OCI-LY3 (cell line): ENCODE data around the gene ZNF324B.

Experiments used
- H2AFZ ChIP-seq: fragments of 200-600, 300-600 bp; shearing (Covaris generic); 2 replicates; pipeline ENCODE4 v1.6.0; 2014; ENCODE audit warnings: antibody characterized with exemption, low read depth, low read length
- H3K27ac ChIP-seq: fragments of 200-600, 300-600 bp; sonication (generic); 2 replicates; pipeline ENCODE4 v1.5.1; 2014; ENCODE audit warnings: mild to moderate bottlenecking, low read length, moderate library complexity, mixed read lengths
- H3K27me3 ChIP-seq: fragments of 200-600, 300-600 bp; sonication (generic); 2 replicates; pipeline ENCODE4 v1.6.1; 2014; ENCODE audit warnings: low read depth, low read length, mixed read lengths
- H3K36me3 ChIP-seq: fragments of 200-600, 300-600 bp; sonication (generic); replicated peaks from 2 replicates; pipeline ENCODE3; 2014; ENCODE audit warnings: low read depth, low read length, mixed read lengths
- H3K4me1 ChIP-seq: fragments of 300-600, 200-600 bp; sonication (generic); 2 replicates; pipeline ENCODE4 v1.6.1; 2014; ENCODE audit warnings: low read length, mixed read lengths
- H3K4me2 ChIP-seq: fragments of 200-600, 300-600 bp; sonication (generic); 2 replicates; pipeline ENCODE4 v1.6.1; 2014; ENCODE audit warnings: low read length, mixed read lengths
- H3K4me3 ChIP-seq: fragments of 300-600, 200-600 bp; sonication (generic); 2 replicates; pipeline ENCODE4 v1.5.1; 2014; ENCODE audit warnings: antibody characterized with exemption, mild to moderate bottlenecking, low read length, moderate library complexity
- H3K79me2 ChIP-seq: fragments of 300-600, 200-600 bp; shearing (Covaris generic); 2 replicates; pipeline ENCODE4 v1.6.1; 2014; ENCODE audit warnings: mild to moderate bottlenecking, low read length, mixed read lengths
- H3K9ac ChIP-seq: fragments of 300-600, 200-600 bp; shearing (Covaris generic); 2 replicates; pipeline ENCODE4 v1.6.0; 2014; ENCODE audit warnings: mild to moderate bottlenecking, low read length, moderate library complexity
- H3K9me3 ChIP-seq: fragments of 200-600, 300-600 bp; shearing (Covaris generic); 2 replicates; pipeline ENCODE4 v1.6.1; 2014; ENCODE audit warnings: low read length, mixed read lengths; ENCODE audit not compliant: insufficient read depth
- H4K20me1 ChIP-seq: fragments of 200-600, 300-600 bp; sonication (generic); 2 replicates; pipeline ENCODE4 v1.6.1; 2016; ENCODE audit warnings: low read length, mixed read lengths; ENCODE audit not compliant: insufficient read depth
- CTCF ChIP-seq: fragments of 200-600, 300-600 bp; sonication (generic); IDR thresholded peaks from 2 replicates; pipeline ENCODE4 v1.5.1; 2014; ENCODE audit warnings: antibody characterized with exemption, low read length, low read depth
- EZH2phosphoT487 ChIP-seq: fragments of 200-600 bp; shearing (Covaris generic); IDR thresholded peaks from 2 replicates; pipeline ENCODE4 v1.6.1; 2018; ENCODE audit warnings: antibody characterized with exemption, mixed run types, low read depth

ZNF324B gene

GRCh38 chr19:58479736-58480480 lies 28.5 kb downstream of the ZNF324B start:
- Histone ChIP-seq H2AFZ (no peak overlapping the region), H3K9me3 (no peaks in the 10 kb centered on the region), H3K27ac (no peak overlapping the region), H4K20me1 (no peaks in the 10 kb centered on the region), H3K4me2 (no peak overlapping the region), H3K79me2 (no peaks in the 10 kb centered on the region), H3K36me3 (peaks cover 18% of the 10 kb centered on the region), H3K4me3 (no peak overlapping the region), H3K9ac (no peak overlapping the region), H3K27me3 (no peaks in the 10 kb centered on the region), H3K4me1 (peaks cover 20% of the 10 kb centered on the region)
- TF ChIP-seq EZH2phosphoT487 = no peak
- TF ChIP-seq CTCF = no peak

GRCh38 chr19:58480481-58480830 lies 29.0 kb downstream of the ZNF324B start:
- peaks cover 17% of the 10 kb centered on the region for H3K4me1 ChIP-seq

GRCh38 chr19:58480831-58481230 lies 29.4 kb downstream of the ZNF324B start:
- no peaks in the 10 kb centered on the region for H3K27me3 ChIP-seq
- no peaks in the 10 kb centered on the region for H4K20me1 ChIP-seq
- H3K79me2 ChIP-seq = no peaks in the 10 kb centered on the region
- H2AFZ ChIP-seq = no peak overlapping the region
- no peak overlapping the region for H3K9ac ChIP-seq
- no peak overlapping the region for H3K27ac ChIP-seq
- peaks cover 17% of the 10 kb centered on the region for H3K4me1 ChIP-seq
- no peaks in the 10 kb centered on the region for H3K9me3 ChIP-seq
- H3K4me2 ChIP-seq = no peak overlapping the region
- TF ChIP-seq CTCF = no peak
- TF ChIP-seq EZH2phosphoT487 = no peak
- H3K36me3 ChIP-seq = peaks cover 18% of the 10 kb centered on the region
- no peak overlapping the region for H3K4me3 ChIP-seq

More at GRCh38 chr19:58480481-58480830, 29.0 kb downstream of the ZNF324B start:
- H3K4me3 ChIP-seq = no peak overlapping the region
- H3K9ac ChIP-seq = no peak overlapping the region
- H4K20me1 ChIP-seq = no peaks in the 10 kb centered on the region
- H3K36me3 ChIP-seq = peaks cover 18% of the 10 kb centered on the region
- TF ChIP-seq EZH2phosphoT487 (no peak), CTCF (no peak)
- H2AFZ ChIP-seq = no peak overlapping the region
- H3K79me2 ChIP-seq = no peaks in the 10 kb centered on the region
- no peaks in the 10 kb centered on the region for H3K27me3 ChIP-seq
- no peak overlapping the region for H3K4me2 ChIP-seq
- no peak overlapping the region for H3K27ac ChIP-seq
- H3K9me3 ChIP-seq = no peaks in the 10 kb centered on the region

GRCh38 chr19:58482372-58482771 lies 30.9 kb downstream of the ZNF324B start:
- Histone ChIP-seq H3K9me3 (no peaks in the 10 kb centered on the region), H4K20me1 (no peaks in the 10 kb centered on the region), H3K9ac (no peak overlapping the region), H3K27ac (no peak overlapping the region), H3K27me3 (no peaks in the 10 kb centered on the region), H3K79me2 (peaks cover 5% of the 10 kb centered on the region), H3K4me2 (no peak overlapping the region), H2AFZ (no peak overlapping the region), H3K4me3 (no peak overlapping the region), H3K36me3 (peaks cover 23% of the 10 kb centered on the region), H3K4me1 (peaks cover 8% of the 10 kb centered on the region; the same call in 1 of the 2 replicates)
- TF ChIP-seq EZH2phosphoT487 (no peak), CTCF (no peak)
